Measurements from ENCODE around the gene PLA2G4E. TPM values are rescaled to one million over a fixed set of nuclear protein-coding genes. Genes with fewer than 3 reads are reported as not detected.

PLA2G4E gene
- total and polyA plus RNA-seq, 2 of the 13 experiments (the other 11 are each of a cell fraction or from before 2014, with no cell fraction given), result not detected

DNA sequence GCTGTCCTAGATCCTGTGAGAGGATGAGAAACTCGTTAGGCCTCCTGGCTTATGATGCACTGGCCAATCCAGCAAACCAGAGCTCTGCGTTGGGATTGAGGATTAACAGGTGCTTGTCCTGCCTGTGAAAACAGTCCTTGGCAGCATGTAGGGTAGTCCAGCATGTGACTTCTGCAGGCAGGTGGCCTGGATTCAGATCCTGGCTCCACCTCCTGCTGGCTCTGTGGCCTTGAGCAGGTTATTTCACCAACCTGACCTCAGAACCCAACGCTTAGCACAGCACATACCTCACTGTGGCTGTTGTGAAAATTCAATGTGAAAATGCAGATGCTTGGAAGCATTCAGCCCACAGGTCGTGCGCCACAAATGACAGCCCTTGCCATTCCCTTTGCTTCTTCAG, 40.0 kb upstream of the PLA2G4E start (continued):
- TF ChIP-seq, protein P1, sequence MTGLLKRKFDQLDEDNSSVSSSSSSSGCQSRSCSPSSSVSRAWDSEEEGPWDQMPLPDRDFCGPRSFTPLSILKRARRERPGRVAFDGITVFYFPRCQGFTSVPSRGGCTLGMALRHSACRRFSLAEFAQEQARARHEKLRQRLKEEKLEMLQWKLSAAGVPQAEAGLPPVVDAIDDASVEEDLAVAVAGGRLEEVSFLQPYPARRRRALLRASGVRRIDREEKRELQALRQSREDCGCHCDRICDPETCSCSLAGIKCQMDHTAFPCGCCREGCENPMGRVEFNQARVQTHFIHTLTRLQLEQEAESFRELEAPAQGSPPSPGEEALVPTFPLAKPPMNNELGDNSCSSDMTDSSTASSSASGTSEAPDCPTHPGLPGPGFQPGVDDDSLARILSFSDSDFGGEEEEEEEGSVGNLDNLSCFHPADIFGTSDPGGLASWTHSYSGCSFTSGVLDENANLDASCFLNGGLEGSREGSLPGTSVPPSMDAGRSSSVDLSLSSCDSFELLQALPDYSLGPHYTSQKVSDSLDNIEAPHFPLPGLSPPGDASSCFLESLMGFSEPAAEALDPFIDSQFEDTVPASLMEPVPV (CRISPR knock-in tag; IDR thresholded peaks at IDR 0.05), result no peak
- no peak for TF ChIP-seq WIZ (CRISPR knock-in tag; IDR thresholded peaks at IDR 0.05)
- no peak for TF ChIP-seq ZNF230 (CRISPR knock-in tag; IDR thresholded peaks at IDR 0.05)
- TF ChIP-seq RXRB (CRISPR knock-in tag; IDR thresholded peaks at IDR 0.05; ENCODE audit: borderline replicate concordance), result peak; percentile 42; the same call in 1 of the 2 replicates
- no peak for TF ChIP-seq EED (CRISPR knock-in tag; IDR thresholded peaks at IDR 0.05)
- TF ChIP-seq ZFX (CRISPR knock-in tag; IDR thresholded peaks at IDR 0.05; ENCODE audit: low read depth), result peak; percentile 38; the same call in 1 of the 2 replicates
- TF ChIP-seq ZMYM4 (CRISPR knock-in tag; IDR thresholded peaks at IDR 0.05), result peak; percentile 43; the same call in 1 of the 2 replicates
- peak; percentile 13; the same call in 1 of the 2 replicates for TF ChIP-seq HOXA3 (CRISPR knock-in tag; IDR thresholded peaks at IDR 0.05)
- TF ChIP-seq SNAPC2 (CRISPR knock-in tag; IDR thresholded peaks at IDR 0.05), result no peak
- TF ChIP-seq, protein P2, sequence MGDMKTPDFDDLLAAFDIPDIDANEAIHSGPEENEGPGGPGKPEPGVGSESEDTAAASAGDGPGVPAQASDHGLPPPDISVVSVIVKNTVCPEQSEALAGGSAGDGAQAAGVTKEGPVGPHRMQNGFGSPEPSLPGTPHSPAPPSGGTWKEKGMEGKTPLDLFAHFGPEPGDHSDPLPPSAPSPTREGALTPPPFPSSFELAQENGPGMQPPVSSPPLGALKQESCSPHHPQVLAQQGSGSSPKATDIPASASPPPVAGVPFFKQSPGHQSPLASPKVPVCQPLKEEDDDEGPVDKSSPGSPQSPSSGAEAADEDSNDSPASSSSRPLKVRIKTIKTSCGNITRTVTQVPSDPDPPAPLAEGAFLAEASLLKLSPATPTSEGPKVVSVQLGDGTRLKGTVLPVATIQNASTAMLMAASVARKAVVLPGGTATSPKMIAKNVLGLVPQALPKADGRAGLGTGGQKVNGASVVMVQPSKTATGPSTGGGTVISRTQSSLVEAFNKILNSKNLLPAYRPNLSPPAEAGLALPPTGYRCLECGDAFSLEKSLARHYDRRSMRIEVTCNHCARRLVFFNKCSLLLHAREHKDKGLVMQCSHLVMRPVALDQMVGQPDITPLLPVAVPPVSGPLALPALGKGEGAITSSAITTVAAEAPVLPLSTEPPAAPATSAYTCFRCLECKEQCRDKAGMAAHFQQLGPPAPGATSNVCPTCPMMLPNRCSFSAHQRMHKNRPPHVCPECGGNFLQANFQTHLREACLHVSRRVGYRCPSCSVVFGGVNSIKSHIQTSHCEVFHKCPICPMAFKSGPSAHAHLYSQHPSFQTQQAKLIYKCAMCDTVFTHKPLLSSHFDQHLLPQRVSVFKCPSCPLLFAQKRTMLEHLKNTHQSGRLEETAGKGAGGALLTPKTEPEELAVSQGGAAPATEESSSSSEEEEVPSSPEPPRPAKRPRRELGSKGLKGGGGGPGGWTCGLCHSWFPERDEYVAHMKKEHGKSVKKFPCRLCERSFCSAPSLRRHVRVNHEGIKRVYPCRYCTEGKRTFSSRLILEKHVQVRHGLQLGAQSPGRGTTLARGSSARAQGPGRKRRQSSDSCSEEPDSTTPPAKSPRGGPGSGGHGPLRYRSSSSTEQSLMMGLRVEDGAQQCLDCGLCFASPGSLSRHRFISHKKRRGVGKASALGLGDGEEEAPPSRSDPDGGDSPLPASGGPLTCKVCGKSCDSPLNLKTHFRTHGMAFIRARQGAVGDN (CRISPR knock-in tag; IDR thresholded peaks at IDR 0.05), result peak; percentile 34; the same call in 1 of the 2 replicates
- TF ChIP-seq ZNF562 (CRISPR knock-in tag; IDR thresholded peaks at IDR 0.05; ENCODE audit: borderline replicate concordance), result no peak
- no peak for TF ChIP-seq NRL (CRISPR knock-in tag; IDR thresholded peaks at IDR 0.05; ENCODE audit: borderline replicate concordance)
- TF ChIP-seq, protein P3, sequence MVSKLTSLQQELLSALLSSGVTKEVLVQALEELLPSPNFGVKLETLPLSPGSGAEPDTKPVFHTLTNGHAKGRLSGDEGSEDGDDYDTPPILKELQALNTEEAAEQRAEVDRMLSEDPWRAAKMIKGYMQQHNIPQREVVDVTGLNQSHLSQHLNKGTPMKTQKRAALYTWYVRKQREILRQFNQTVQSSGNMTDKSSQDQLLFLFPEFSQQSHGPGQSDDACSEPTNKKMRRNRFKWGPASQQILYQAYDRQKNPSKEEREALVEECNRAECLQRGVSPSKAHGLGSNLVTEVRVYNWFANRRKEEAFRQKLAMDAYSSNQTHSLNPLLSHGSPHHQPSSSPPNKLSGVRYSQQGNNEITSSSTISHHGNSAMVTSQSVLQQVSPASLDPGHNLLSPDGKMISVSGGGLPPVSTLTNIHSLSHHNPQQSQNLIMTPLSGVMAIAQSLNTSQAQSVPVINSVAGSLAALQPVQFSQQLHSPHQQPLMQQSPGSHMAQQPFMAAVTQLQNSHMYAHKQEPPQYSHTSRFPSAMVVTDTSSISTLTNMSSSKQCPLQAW (CRISPR knock-in tag; IDR thresholded peaks at IDR 0.05), result 0 out of 2 replicates have a peak, but pooled peaks have one; percentile 6
- TF ChIP-seq, protein P4, sequence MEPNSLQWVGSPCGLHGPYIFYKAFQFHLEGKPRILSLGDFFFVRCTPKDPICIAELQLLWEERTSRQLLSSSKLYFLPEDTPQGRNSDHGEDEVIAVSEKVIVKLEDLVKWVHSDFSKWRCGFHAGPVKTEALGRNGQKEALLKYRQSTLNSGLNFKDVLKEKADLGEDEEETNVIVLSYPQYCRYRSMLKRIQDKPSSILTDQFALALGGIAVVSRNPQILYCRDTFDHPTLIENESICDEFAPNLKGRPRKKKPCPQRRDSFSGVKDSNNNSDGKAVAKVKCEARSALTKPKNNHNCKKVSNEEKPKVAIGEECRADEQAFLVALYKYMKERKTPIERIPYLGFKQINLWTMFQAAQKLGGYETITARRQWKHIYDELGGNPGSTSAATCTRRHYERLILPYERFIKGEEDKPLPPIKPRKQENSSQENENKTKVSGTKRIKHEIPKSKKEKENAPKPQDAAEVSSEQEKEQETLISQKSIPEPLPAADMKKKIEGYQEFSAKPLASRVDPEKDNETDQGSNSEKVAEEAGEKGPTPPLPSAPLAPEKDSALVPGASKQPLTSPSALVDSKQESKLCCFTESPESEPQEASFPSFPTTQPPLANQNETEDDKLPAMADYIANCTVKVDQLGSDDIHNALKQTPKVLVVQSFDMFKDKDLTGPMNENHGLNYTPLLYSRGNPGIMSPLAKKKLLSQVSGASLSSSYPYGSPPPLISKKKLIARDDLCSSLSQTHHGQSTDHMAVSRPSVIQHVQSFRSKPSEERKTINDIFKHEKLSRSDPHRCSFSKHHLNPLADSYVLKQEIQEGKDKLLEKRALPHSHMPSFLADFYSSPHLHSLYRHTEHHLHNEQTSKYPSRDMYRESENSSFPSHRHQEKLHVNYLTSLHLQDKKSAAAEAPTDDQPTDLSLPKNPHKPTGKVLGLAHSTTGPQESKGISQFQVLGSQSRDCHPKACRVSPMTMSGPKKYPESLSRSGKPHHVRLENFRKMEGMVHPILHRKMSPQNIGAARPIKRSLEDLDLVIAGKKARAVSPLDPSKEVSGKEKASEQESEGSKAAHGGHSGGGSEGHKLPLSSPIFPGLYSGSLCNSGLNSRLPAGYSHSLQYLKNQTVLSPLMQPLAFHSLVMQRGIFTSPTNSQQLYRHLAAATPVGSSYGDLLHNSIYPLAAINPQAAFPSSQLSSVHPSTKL (CRISPR knock-in tag; IDR thresholded peaks at IDR 0.05), result peak; percentile 45
- TF ChIP-seq, protein P5, sequence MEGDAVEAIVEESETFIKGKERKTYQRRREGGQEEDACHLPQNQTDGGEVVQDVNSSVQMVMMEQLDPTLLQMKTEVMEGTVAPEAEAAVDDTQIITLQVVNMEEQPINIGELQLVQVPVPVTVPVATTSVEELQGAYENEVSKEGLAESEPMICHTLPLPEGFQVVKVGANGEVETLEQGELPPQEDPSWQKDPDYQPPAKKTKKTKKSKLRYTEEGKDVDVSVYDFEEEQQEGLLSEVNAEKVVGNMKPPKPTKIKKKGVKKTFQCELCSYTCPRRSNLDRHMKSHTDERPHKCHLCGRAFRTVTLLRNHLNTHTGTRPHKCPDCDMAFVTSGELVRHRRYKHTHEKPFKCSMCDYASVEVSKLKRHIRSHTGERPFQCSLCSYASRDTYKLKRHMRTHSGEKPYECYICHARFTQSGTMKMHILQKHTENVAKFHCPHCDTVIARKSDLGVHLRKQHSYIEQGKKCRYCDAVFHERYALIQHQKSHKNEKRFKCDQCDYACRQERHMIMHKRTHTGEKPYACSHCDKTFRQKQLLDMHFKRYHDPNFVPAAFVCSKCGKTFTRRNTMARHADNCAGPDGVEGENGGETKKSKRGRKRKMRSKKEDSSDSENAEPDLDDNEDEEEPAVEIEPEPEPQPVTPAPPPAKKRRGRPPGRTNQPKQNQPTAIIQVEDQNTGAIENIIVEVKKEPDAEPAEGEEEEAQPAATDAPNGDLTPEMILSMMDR (CRISPR knock-in tag; IDR thresholded peaks at IDR 0.05), result no peak; the same call in 1 of the 2 replicates

Measured in HepG2 (cell line).